ENCODE results near the gene CCDC6. TPM values are rescaled to one million over a fixed set of nuclear protein-coding genes. Genes with fewer than 3 reads are reported as not detected.

CCDC6 gene
- total RNA-seq, 4 donors from 2014 or later: 21.5 to 42.2 (median 35.6) TPM

DNA sequence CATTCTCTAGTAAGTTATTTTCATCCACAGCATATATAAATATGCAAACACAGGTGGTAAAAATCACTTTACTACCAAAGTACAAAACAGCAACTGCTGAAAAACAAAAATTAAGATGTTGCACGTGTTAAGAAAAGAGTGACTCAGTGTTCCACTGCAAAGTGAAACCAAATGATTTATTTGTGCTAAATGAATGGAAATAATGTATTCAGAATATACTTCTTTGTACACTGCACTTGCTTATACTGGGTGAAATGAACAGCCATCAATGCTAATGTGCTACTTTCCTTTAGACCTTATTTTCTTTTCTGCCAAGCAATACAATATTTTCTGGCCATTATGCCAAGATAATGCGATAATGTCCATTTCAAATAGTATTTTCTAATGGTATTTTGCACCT is 114.8 kb downstream of the CCDC6 start:
- TF ChIP-seq, protein P1, sequence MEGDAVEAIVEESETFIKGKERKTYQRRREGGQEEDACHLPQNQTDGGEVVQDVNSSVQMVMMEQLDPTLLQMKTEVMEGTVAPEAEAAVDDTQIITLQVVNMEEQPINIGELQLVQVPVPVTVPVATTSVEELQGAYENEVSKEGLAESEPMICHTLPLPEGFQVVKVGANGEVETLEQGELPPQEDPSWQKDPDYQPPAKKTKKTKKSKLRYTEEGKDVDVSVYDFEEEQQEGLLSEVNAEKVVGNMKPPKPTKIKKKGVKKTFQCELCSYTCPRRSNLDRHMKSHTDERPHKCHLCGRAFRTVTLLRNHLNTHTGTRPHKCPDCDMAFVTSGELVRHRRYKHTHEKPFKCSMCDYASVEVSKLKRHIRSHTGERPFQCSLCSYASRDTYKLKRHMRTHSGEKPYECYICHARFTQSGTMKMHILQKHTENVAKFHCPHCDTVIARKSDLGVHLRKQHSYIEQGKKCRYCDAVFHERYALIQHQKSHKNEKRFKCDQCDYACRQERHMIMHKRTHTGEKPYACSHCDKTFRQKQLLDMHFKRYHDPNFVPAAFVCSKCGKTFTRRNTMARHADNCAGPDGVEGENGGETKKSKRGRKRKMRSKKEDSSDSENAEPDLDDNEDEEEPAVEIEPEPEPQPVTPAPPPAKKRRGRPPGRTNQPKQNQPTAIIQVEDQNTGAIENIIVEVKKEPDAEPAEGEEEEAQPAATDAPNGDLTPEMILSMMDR (IDR thresholded peaks at IDR 0.05; ENCODE audit: low read depth): no peak

DNA sequence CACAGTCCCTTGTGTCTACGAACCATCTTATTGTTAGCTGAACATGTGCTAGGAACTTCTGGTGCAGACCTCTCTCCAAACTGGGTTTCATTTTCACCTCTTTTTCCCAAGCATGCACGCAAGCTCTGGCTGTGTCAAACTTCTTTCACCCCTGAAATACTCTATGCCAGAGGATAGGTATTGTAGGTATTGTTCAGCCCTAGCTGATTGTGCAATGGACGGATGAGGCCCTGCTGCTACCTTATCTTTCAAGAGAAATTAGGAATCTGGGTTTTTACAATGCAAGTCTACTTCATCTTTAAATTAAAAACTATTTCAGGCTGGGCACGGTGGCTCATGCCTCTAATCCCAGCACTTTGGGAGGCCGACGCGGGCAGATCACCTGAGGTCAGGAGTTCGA is 124.8 kb downstream of the CCDC6 start:
- TF ChIP-seq, protein P1 (IDR thresholded peaks at IDR 0.05; ENCODE audit: low read depth): no peak

DNA sequence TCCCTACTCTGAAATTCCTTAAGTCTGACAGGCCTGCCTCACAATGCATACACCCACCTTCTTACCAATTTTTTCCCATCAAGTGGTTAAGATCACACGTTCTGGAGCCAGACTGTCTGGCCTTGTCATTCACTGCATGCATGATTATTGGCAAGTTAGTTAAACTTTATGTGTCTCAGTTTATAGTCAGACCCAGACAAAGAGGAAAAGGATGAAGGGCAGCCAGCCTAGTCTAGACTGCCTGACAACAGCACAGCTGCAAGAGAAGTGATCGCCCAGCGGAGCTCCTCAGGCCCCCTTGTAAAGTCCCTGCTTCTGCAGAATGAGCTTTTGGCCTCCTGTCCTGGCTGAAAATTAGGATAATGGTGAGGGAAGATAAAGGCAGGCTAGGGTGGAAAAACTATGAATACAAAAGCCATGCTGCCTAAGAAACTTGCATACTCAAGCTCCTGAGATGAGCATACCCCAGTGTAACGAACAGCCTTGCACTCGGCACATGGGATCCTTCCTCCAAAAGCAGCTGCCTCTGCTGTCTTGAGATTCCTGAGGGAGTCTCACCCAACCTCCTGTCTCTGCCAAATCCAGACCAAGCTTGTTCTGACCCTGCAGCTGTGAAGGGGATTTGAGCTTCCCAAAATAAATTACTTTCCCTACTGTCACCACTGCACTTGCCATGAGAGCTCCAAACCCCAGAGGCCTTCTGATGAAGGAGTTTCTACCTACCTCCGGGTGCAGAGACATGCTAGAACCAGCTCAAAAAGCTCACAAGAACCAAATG is 126.4 kb downstream of the CCDC6 start:
- TF ChIP-seq, protein P1 (IDR thresholded peaks at IDR 0.05; ENCODE audit: low read depth): no peak

DNA sequence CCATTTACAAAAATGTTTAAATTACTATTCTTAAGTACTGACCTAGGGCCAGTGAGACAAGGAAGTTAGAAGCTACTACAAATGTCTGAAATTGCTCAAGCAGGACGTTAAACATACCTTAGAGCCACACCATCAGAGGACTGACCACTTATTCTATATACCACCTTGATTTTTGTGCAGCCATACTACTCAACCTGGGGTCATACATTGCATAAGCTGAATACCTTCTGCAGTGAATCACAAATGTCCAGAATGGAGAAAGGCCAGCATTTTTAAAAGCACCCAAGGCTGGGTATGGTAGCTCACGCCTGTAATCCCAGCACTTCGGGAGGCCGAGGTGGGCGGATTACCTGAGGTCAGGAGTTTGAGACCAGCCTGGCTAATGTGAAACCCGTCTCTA is 131.9 kb downstream of the CCDC6 start:
- TF ChIP-seq, protein P1 (IDR thresholded peaks at IDR 0.05; ENCODE audit: low read depth): no peak

DNA sequence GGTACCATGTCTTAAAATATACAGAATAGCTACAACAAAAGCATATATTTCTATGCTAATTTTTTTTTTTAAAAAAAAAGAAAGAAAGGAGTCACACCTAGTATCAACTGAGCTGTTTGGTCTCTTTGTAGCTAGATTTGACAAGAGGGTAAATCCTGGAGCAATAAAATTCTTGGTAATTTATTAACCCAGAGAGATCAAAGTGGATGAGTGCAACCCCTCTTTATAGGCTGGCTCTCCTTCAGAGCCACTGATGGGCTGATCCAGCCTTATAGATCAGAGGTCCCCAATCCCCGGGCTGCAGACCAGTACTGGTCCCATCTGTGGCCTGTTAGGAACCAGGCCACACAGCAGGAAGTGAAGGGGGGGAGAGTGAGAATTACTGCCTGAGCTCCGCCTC is 133.3 kb downstream of the CCDC6 start:
- TF ChIP-seq, protein P1 (IDR thresholded peaks at IDR 0.05; ENCODE audit: low read depth): no peak

DNA sequence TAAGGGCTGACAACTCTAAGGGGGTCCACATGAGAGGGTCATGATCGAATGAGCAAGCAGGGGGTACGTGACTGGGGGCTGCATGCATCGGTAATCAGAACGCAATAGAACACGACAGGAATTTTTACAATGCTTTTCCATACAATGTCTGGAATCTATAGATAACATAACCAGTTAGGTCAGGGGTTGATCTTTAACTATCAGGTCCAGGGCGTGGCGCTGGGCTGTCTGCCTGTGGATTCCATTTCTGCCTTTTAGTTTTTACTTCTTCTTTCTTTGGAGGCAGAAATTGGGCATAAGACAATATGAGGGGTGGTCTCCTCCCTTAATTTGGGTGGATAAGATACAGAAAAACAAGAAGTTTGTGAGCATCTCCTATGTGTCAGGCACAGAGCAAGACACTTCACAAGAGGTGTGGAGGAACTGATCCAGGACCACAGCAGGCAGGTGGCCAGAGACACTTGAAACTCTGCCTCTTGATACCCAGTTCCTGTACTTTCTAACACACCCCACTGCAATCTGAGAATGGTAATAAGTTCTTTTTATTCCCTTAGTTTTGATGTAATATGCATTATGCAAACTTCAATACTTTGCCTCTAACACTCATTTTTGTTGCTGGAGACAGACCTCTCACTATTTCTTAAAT is 135.1 kb downstream of the CCDC6 start:
- TF ChIP-seq, protein P1 (IDR thresholded peaks at IDR 0.05; ENCODE audit: low read depth): no peak

DNA sequence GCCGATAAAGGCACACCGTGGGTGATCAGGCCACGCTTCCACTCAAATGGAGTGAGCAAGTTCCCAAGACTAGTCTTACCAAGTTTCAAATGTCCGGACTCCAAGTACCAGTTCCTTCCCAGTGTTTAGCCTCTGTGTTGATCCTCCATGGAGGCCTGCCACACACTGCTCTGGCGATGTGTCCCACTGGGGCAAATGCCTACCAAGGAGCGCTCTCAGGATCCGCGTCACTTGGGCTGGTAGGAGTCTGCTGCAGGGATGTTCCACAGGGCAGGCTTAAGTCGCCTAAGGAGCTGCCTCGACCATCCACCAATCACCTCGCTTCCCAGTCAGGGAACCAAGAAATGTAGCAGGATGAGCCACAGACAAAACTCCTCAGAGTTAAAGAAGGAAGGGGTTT is 135.7 kb downstream of the CCDC6 start:
- TF ChIP-seq, protein P1 (IDR thresholded peaks at IDR 0.05; ENCODE audit: low read depth): no peak
